HEK293T (cell line): ENCODE results near the gene ZNF789.

Source experiments
- CTCF ChIA-PET: fragments of 350-600 bp; formaldehyde crosslinking; extraction: SDS; loops from one replicate; lab custom pipeline; 2021; ENCODE audit warnings: antibody characterized with exemption, inconsistent platforms; lab: Yijun Ruan, JAX
- POLR2A ChIA-PET: fragments of 350-600 bp; formaldehyde crosslinking; extraction: SDS; loops from one replicate; lab custom pipeline; 2020; ENCODE audit warnings: antibody characterized with exemption, inconsistent platforms; lab: Yijun Ruan, JAX
- DNase-seq: peaks from one replicate; pipeline ENCODE4 v3.0.0; 2012; ENCODE audit warnings: mixed read lengths; ENCODE audit errors: extremely low spot score
- ARNT ChIP-seq: fragments of 450-650 bp; IDR thresholded peaks from 2 replicates; pipeline ENCODE4 v1.6.1; 2017; ENCODE audit warnings: mild to moderate bottlenecking
- BHLHE40 ChIP-seq: fragments of 450-650 bp; IDR thresholded peaks from 2 replicates; pipeline ENCODE4 v1.6.1; 2016; ENCODE audit warnings: mild to moderate bottlenecking, moderate library complexity, borderline replicate concordance
- CTBP1 ChIP-seq: fragments of 450-650 bp; IDR thresholded peaks from 2 replicates; pipeline ENCODE4 v1.6.1; 2016; ENCODE audit warnings: borderline replicate concordance
- ELF4 ChIP-seq: fragments of 450-650 bp; IDR thresholded peaks from 2 replicates; pipeline ENCODE4 v1.6.1; 2017; ENCODE audit warnings: antibody characterized with exemption
- FOXA1 ChIP-seq: fragments of 450-650 bp; IDR thresholded peaks from 2 replicates; pipeline ENCODE4 v1.6.1; 2016; ENCODE audit warnings: mild to moderate bottlenecking
- FOXK2 ChIP-seq: fragments of 450-650 bp; IDR thresholded peaks from 2 replicates; pipeline ENCODE4 v1.6.1; 2016; ENCODE audit warnings: mild to moderate bottlenecking
- FOXM1 ChIP-seq: fragments of 450-650 bp; IDR thresholded peaks from 2 replicates; pipeline ENCODE4 v1.6.1; 2017; ENCODE audit warnings: mild to moderate bottlenecking, borderline replicate concordance
- HDGF ChIP-seq: fragments of 450-650 bp; IDR thresholded peaks from 2 replicates; pipeline ENCODE4 v1.6.1; 2017; ENCODE audit warnings: antibody characterized with exemption, borderline replicate concordance
- L3MBTL2 ChIP-seq: fragments of 450-650 bp; conservative IDR thresholded peaks from 2 replicates; pipeline ENCODE4 v1.6.1; 2016; ENCODE audit warnings: mild to moderate bottlenecking
- LEF1 ChIP-seq: fragments of 450-650 bp; IDR thresholded peaks from 2 replicates; pipeline ENCODE4 v1.6.1; 2017; ENCODE audit warnings: mild to moderate bottlenecking, borderline replicate concordance
- NFRKB ChIP-seq: fragments of 450-650 bp; IDR thresholded peaks from 2 replicates; pipeline ENCODE4 v1.6.1; 2016; ENCODE audit warnings: mild to moderate bottlenecking, moderate library complexity
- PKNOX1 ChIP-seq: fragments of 450-650 bp; IDR thresholded peaks from 2 replicates; pipeline ENCODE4 v1.6.1; 2016
- SP1 ChIP-seq: fragments of 450-650 bp; IDR thresholded peaks from 2 replicates; pipeline ENCODE4 v1.6.1; 2017
- SUZ12 ChIP-seq: fragments of 450-650 bp; IDR thresholded peaks from 2 replicates; pipeline ENCODE4 v1.6.1; 2016; ENCODE audit warnings: mild to moderate bottlenecking
- TARDBP ChIP-seq: fragments of 450-650 bp; IDR thresholded peaks from 2 replicates; pipeline ENCODE4 v1.6.1; 2016
- ZNF384 ChIP-seq: fragments of 450-650 bp; IDR thresholded peaks from 2 replicates; pipeline ENCODE4 v1.6.1; 2016

Gene ZNF789

GRCh38 chr7:99433158-99433557, 39.5 kb upstream of the ZNF789 start:
- TF ChIP-seq HDGF (no peak), FOXM1 (no peak), L3MBTL2 (no peak), LEF1 (no peak), FOXA1 (no peak), CTBP1 (no peak), TARDBP (no peak), NFRKB (no peak), FOXK2 (no peak), SUZ12 (no peak), BHLHE40 (no peak), SP1 (no peak)
- no peak for DNase-seq
- POLR2A ChIA-PET, result no interaction called here
- CTCF ChIA-PET, result no interaction called here

DNA sequence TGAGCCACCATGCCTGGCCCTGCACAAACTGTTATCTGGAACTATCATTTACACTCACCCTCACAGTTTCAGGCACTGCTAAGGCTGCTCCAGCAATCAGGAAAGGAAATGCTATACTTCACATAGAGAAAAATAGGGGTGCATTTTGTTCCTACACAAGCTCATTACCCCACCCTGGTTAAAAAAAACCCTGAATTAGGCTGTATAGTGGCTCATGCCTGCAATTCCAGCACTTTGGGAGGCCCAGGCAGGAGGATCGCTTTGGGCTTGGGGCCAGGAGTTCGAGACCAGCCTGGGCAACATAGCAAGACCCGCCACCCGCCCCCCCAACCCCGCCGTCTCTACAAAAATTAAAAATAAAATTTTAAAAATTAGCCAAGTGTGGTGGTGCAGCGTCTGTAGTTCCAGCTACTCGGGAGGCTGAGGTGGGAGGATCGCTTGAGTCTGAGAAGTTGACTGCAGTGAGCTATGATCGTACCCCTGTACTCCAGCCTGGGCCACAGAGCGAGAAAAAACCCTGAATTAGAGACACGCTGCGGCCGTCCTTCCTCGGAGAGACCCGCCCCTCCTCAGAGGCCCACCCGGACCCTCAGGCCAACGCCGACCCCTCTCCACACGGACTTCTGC, 34.6 kb upstream of the ZNF789 start:
- no peak for DNase-seq
- TF ChIP-seq SP1 (no peak), CTBP1 (no peak), L3MBTL2 (no peak), FOXK2 (no peak), ELF4 (no peak), BHLHE40 (no peak)
- ChIA-PET POLR2A (interaction anchor here (0.6 to 3.2 kb wide), 13 partner anchors 9 to 688 kb away, joined by 3 to 20 read pairs (median 4); partner anchors contain the start of genes ATP5MF, BUD31, PDAP1 and ZKSCAN5), CTCF (no interaction called here)

DNA sequence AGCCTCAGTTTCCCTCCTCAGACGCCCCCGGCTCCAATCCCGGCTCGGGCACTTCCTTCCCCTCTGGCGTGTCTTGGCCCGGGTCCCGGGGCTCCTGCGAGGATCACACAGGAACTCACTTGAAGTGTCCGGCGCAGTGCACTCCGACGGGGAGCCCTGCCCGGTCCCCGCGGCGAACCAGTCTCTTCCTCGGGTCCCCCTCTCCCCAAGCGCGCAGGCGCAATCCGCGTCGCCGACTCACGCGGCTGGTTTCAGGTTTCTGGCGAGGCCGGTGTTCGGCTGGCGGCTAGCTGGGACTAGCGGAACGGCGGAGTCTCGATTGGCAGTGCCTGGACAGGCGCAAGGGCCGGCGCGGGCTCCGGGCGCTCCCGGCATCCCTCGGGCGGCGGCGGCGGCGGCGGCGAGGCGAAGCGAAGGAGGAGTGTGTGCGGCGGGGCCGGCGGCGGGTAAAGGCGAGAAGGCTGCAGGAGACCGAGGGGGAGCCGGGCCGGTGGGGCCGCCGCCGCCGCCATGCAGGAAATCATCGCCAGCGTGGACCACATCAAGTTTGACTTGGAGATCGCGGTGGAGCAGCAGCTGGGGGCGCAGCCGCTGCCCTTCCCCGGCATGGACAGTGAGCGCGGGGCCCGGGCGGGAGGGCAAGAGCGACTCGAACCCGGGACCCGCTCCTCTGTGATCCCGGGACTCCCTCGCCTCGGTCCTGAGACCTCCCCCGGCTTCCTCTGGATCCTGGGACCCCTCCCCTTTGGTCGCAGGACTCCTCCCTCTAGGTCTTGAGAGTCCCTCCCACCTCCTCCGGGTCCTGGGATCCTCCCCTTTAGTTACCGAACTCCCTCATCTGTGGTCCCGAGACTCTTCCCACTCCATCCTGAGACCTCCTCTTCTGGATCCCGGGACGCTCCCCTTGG, 33.9 kb upstream of the ZNF789 start, which contains the start of the genes CPSF4 and PTCD1:
CPSF4 (plus strand) TSS at position 371 of the 908 bp plus-strand sequence; CDS start at position 511, 140 bp downstream.
PTCD1 (minus strand) TSS at position 226 of the 908 bp plus-strand sequence. CDS start 3,556 bp downstream, outside the sequence.
- ChIA-PET CTCF (no interaction called here), POLR2A (interaction anchor here (0.6 to 3.2 kb wide), 13 partner anchors 9 to 687 kb away, joined by 3 to 20 read pairs (median 4); partner anchors contain the start of genes ATP5MF, BUD31, PDAP1 and ZKSCAN5)
- TF ChIP-seq SP1 (no peak), LEF1 (no peak), PKNOX1 (no peak), BHLHE40 (no peak), FOXM1 (peak; percentile 24; the same call in 1 of the 2 replicates), NFRKB (no peak), L3MBTL2 (peak; percentile 28; the same call in 1 of the 2 replicates), SUZ12 (no peak), HDGF (no peak), FOXK2 (no peak), ARNT (no peak)

DNA sequence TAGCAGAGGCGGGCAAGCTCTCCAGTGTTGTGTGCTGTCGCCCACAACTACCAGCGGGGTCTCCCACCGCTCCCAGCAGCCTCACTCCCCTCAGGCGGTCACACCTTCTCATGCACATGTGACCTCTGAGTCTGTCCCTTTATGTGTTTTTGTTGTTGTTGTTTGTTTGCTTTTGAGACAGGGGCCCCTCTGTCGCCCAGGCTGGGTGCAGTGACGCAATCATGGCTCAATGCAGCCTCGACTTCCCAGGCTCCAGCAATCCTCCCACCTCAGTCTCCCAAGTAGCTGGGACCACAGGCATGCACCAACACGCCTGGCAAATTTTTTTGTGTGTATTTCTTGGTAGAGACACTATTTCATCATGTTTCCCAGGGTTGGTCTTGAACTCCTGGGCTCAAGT, 32.5 kb upstream of the ZNF789 start:
- no peak for DNase-seq
- ChIA-PET POLR2A (interaction anchor here (3.2 kb wide), 1 partner anchor 32 kb away, joined by 20 read pairs; the partner anchor contains the start of genes BUD31 and PDAP1), CTCF (no interaction called here)
- TF ChIP-seq ZNF384 (no peak), LEF1 (no peak), ELF4 (no peak), L3MBTL2 (no peak), SP1 (no peak), NFRKB (no peak), FOXM1 (no peak)

More for the DNA sequence above, 33.9 kb upstream of the ZNF789 start, which contains the start of the genes CPSF4 and PTCD1:
- peak; percentile 97 for DNase-seq

DNA sequence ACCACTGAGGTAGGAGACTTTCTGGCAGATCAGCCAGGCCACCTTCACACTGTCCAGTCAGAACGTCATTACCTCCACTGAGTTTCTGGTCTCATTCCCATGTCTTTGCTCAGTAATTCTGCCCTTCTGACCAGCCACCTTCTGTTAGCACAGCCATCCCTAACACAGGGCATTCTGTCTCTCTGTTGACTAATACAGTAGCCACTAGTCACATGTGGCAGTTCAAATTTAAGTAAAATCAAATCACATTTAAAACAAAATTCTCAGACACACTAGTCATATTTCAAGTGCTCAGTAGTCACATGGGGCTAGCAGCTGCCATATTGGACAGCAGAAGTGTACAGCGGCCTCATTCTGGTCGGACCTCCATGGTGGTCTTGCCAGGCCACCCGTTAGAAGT, 26.6 kb upstream of the ZNF789 start:
- TF ChIP-seq PKNOX1 (no peak), ELF4 (no peak), BHLHE40 (no peak)
- ChIA-PET POLR2A (no interaction called here), CTCF (no interaction called here)
- DNase-seq, result no peak

DNA sequence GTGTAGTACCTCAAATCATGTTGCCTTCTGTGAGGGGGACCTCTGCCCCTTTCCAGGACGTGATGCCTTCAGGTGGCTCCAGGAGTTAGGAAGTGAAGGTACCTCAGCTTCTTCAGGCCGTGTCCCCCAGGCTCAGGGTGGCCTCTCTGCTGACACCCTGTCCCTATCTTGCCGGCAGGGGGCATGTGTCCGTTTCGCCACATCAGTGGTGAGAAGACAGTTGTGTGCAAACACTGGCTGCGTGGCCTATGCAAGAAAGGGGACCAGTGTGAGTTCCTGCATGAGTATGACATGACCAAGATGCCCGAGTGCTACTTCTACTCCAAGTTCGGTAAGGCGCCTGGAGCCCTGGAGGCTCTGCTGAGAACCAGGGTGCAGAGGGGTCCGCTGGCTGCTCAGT, 24.7 kb upstream of the ZNF789 start:
- POLR2A ChIA-PET, result interaction anchor here (0.9 kb wide), 1 partner anchor 10 kb away, joined by 3 read pairs; the partner anchor contains the start of gene PTCD1
- no peak for TF ChIP-seq ARNT
- no peak for TF ChIP-seq SUZ12
- no peak for TF ChIP-seq BHLHE40
- TF ChIP-seq NFRKB, result no peak
- no peak for TF ChIP-seq FOXK2
- TF ChIP-seq HDGF, result no peak
- no peak for TF ChIP-seq PKNOX1
- TF ChIP-seq ZNF384, result no peak
- no peak for TF ChIP-seq SP1
- TF ChIP-seq FOXA1, result no peak
- no peak for TF ChIP-seq LEF1
- TF ChIP-seq L3MBTL2, result no peak
- no peak for TF ChIP-seq ELF4
- TF ChIP-seq CTBP1, result no peak
- no peak for TF ChIP-seq TARDBP
- no peak for TF ChIP-seq FOXM1
- CTCF ChIA-PET, result interaction anchor here (0.8 kb wide), 1 partner anchor 18 kb away, joined by 4 read pairs; the partner anchor contains the start of gene ATP5MF
- DNase-seq, result peak; percentile 53
